ENCODE measurements around the gene LHPP.

Gene LHPP

GRCh38 chr10:124557648-124558338 is 96.2 kb downstream of the LHPP start:
- no peak for DNase-seq (ENCODE audit: low spot score)

DNA sequence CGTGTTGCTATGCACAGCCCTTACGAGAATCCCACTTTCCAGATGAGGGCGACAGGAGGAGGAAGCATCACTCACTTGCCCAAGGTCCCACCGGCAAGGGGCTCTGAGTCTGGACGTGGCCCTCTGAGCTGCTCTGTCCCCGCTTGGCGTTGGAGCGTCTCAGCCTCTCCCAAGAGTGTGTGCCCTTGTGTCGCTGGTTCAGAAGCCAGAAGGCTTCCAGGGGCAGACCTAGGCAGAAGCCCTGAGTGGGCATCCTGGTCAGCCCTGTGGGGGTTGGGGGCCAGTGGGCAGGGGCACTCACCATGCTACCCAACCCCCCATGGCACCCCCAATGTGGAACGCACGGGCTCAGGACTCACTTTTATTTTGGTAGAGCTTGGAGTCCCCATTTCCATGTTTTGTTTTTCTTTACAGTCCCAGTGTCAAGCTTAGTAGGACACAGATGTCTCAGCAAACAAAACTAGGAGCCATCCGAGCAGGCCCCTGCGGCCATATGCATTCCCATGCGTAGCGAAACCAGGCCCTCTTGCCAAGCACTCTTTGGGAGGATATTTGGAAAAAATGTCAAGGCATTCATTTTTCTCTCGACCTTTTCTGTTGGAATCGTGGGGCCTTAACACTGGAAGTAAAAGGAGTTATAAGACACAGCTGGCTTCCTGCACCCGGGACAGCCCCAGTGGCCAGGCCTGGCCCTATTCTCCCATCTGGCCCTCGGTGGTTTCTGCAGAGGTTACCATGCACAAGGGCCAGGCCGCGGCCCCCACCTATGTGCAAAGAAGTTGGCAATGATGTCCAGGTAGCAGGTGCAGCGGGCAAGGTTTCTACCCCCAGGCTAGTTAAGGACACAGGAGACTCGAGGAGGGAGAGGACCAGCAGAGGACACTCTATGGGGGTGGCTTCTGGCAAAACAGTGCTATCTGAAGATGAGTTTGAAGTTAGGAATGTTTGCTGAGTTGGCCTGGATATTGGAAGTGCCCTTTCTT is 97.0 kb downstream of the LHPP start:
- no peak for DNase-seq (ENCODE audit: low spot score)

GRCh38 chr10:124559372-124560132 is 97.9 kb downstream of the LHPP start:
- no peak for DNase-seq (ENCODE audit: low spot score)

DNA sequence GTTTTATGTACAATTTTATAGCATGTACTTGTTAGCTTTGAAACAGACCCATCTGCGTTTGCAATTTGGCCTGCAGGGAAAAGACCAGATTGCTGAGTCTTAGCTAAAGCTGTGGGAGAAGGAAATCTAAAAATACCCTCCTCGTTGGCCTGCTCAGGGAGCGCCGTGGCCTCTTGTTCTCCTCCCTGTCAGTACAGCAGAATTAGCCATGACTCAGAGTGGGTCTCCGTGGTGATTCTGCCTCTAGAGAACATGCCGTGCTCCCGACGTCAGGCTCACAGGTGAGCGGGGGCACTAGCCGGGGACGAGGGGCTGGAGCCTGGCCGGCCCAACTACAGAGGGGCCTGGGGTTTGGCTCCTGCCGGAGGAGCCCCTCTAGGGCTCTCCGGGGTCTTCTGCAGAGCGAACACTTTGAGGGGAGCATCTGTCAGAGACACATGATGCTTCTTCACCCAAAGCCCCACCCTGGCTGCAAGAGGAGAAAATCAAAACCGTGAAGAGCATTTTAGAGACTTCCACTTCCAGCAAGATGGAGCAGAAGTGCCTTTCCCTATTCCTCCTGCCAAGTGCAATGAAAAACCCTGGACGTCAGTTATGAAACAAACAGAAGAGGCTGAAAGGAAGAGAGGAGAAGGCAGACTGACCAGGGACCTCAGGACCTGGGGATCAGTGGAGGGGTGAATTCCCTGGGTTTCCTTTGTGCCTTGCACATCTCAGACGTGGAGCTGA is 98.9 kb downstream of the LHPP start:
- no peak for DNase-seq (ENCODE audit: low spot score)

GRCh38 chr10:124561206-124561605 is 99.6 kb downstream of the LHPP start:
- no peak for DNase-seq (ENCODE audit: low spot score)

DNA sequence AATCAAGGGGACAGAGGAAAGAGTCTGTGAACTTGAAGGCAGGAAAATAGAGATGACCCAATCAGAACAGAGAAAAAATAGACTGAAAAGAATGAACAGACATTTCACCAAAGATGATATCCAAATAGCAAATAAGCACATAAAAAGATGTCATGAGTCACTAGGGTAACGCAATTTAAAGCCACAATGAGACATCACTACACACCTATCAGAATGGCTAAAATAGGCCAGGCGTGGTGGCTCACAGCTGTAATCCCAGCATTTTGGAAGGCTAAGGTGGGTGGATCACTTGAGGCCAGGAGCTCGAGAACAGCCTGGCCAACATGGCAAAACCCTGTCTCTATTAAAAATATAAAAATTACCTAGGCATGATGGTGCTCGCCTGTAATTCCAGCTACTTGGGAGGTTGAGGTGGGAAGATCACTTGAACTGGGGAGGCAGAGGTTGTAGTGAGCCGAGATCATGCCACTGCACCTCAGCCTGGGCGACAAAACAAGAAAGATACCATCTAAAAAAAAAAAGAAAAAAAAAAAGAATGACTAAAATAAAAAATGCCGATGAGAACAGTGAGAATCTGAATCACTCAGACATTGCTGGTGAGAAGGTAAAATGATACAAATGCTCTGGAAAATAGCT is 100.9 kb downstream of the LHPP start:
- no peak for DNase-seq (ENCODE audit: low spot score)

- no peak for DNase-seq (ENCODE audit: low spot score)
These were observed 101.9 kb downstream of the LHPP start for GRCh38 chr10:124563320-124564040.

DNA sequence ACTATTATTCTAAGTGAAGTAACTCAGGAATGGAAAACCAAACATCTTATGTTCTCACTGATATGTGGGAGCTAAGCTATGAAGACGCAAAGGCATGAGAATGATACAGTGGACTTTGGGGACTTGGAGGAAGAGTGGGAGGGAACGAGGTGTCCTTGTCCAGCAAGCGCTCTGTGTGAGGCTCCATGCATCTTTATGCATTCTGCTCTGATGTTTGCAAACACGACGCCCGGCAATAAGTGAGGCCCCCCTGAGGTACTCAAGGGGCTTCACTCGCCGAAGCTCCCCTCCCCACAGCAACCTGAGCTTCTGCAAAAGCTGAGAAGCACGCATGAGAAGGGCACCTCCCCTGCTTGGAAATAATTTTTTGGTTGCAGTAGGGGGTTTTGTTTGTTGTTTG is 103.3 kb downstream of the LHPP start:
- no peak for DNase-seq (ENCODE audit: low spot score)

GRCh38 chr10:124565565-124566221 is 104.1 kb downstream of the LHPP start:
- DNase-seq (ENCODE audit: low spot score), result no peak

- DNase-seq (ENCODE audit: low spot score), result no peak
These were observed 104.7 kb downstream of the LHPP start for GRCh38 chr10:124566222-124566888.

- no peak for DNase-seq (ENCODE audit: low spot score)
These were observed 105.6 kb downstream of the LHPP start for GRCh38 chr10:124566981-124567835.

DNA sequence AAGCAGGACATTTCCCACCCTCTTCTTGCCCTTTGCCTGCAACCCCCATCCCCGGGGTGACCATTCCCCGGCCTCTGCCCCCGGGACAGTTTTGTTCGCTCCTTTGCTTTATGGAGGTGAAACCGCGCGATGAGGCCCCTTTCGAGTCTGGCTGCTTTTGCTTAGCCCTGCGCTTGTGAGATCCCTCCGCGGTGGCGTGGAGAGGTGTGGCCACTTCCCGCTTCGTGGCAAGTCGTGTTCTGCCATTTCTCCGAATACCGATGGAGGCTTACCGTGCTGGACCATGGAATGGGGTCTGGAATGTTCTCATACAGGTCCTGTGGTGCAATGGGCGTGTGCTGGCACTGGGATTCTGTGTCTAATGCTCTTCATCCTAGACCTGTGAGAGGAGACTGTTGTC is 106.7 kb downstream of the LHPP start:
- no peak for DNase-seq (ENCODE audit: low spot score)

DNA sequence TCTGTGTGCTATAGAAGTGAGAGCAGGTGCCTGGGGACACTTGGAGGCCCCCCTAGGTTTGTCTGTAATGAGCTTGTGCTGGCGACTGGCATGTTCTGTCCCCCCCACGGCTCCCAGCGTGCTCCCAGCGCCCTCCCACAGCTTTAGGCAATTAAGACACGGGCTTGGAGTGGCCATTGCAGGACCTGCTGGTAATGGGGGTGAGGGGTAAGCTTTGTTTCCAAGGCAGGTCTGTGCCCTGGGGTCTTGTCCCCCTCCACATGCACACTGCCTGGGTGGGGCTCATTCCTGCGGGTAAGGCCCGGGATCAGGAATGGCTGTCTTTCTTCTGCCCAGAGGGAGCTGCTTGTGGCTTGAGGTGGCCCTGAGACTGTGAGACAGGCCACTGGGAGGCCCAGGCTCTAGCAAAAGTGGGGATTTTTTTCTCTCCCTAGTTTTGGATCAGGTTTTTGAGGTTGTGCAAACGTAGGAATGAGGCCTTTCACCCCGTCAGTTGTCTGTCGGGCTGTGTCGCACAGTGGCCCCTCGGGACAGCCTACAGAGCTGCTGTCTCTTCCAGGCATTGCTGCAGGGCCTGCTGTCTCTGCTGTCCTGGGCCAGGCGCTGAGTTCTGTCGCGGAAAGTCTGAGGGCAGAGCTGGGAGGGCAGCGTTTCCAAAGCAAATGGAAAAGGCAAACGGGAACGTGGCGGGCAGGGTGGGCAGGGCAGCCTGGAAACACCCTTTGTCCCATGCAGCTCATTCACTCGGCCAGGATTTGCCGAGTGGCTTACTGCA is 107.4 kb downstream of the LHPP start:
- DNase-seq (ENCODE audit: low spot score), result no peak

- DNase-seq (ENCODE audit: low spot score), result no peak
These were observed 108.2 kb downstream of the LHPP start for GRCh38 chr10:124569623-124570470.

DNA sequence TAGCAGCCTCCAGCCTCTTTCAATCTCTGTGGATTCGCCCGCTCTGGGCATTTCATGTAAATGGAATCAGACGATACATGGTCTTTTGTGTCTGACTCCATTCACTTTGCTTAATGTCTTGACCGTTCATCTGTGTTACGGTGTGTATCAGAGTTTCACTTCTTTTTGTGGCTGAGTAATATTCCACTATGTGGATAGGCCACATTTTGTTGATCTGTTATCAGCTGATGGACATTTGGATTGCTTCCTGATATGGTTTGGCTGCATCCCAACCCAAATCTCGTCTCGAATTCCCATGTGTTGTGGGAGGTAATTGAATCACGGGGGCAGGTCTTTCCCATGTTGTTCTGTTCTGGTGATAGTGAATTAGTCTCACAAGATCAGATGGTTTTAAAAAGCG is 109.0 kb downstream of the LHPP start:
- no peak for DNase-seq (ENCODE audit: low spot score)

DNA sequence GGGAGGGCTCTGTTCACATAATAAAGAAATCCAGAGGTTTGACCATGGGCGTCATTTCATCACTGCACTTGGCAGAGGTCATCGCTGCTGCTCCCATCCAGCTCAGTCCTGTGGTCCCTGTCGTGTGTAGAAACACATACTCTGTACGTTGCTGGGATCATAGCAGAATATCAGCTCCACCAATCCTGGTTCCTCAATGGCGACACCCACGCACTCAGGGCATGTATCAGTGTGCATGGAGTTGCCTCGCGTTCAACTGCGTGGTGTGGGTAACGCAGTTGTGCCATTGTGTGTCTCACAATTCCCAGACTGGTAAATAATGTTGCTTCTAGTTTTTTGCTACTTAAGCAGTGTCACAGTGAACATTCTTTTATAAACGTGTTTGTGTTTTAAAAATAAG is 111.1 kb downstream of the LHPP start:
- DNase-seq (ENCODE audit: low spot score), result no peak
